ENCODE results near the gene FAM47A.

The FAM47A gene

GRCh38 chrX:34132028-34132427, at the start of gene FAM47A:
FAM47A (minus strand) TSS chrX:34132314; CDS start chrX:34132278, 36 bp downstream.
- in situ Hi-C loops (cut with MboI; ENCODE audit: low sequenced_read_pairs, unreplicated experiment): no loop called here
- no peak for DNase-seq (ENCODE audit: low spot score)
- no peak for TF ChIP-seq CTCF (IDR thresholded peaks at IDR 0.05; ENCODE audit: borderline replicate concordance, control extremely low read depth, extremely low read depth, insufficient read depth, missing control alignments)

DNA sequence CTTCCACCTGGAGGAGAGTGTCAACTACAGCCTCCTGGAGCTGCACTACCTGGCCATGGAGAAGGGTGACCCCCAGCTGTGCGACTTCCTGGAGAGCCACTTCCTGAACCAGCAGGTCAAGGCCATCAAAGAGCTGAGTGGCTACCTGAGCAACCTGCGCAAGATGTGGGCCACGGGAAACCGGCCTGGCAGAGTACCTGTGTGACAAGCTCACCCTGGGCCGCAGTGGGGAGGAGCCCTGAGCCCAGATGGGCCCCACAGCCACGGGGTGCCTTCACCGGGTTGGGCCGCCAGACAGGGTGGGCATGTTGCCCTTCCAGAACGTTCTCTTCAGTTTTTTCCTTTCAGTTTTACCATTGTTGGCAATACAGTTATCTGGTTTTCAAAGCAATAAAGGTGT, 15.2 kb upstream of the FAM47A start:
- no peak for DNase-seq (ENCODE audit: low spot score)
- in situ Hi-C loops (cut with MboI; ENCODE audit: low sequenced_read_pairs, unreplicated experiment): no loop called here
- no peak for TF ChIP-seq CTCF (IDR thresholded peaks at IDR 0.05; ENCODE audit: borderline replicate concordance, control extremely low read depth, extremely low read depth, insufficient read depth, missing control alignments)

GRCh38 chrX:34146906-34147305, 14.8 kb upstream of the FAM47A start:
- in situ Hi-C loops (cut with MboI; ENCODE audit: low sequenced_read_pairs, unreplicated experiment): no loop called here
- DNase-seq (ENCODE audit: low spot score): no peak
- no peak for TF ChIP-seq CTCF (IDR thresholded peaks at IDR 0.05; ENCODE audit: borderline replicate concordance, control extremely low read depth, extremely low read depth, insufficient read depth, missing control alignments)

- no peak for DNase-seq (ENCODE audit: low spot score)
- no peak for TF ChIP-seq CTCF (IDR thresholded peaks at IDR 0.05; ENCODE audit: borderline replicate concordance, control extremely low read depth, extremely low read depth, insufficient read depth, missing control alignments)
- in situ Hi-C loops (cut with MboI; ENCODE audit: low sequenced_read_pairs, unreplicated experiment): no loop called here
Measured at GRCh38 chrX:34144246-34144645, 12.1 kb upstream of the FAM47A start.

- DNase-seq (ENCODE audit: low spot score): no peak
- no peak for TF ChIP-seq CTCF (IDR thresholded peaks at IDR 0.05; ENCODE audit: borderline replicate concordance, control extremely low read depth, extremely low read depth, insufficient read depth, missing control alignments)
- in situ Hi-C loops (cut with MboI; ENCODE audit: low sequenced_read_pairs, unreplicated experiment): no loop called here
Measured at GRCh38 chrX:34140816-34141215, 8.7 kb upstream of the FAM47A start.

- in situ Hi-C loops (cut with MboI; ENCODE audit: low sequenced_read_pairs, unreplicated experiment): no loop called here
- DNase-seq (ENCODE audit: low spot score): no peak
- no peak for TF ChIP-seq CTCF (IDR thresholded peaks at IDR 0.05; ENCODE audit: borderline replicate concordance, control extremely low read depth, extremely low read depth, insufficient read depth, missing control alignments)
Measured at GRCh38 chrX:34130980-34131744, 952 bp downstream of the FAM47A start.
